ENCODE results near the gene CHGA.

DNA sequence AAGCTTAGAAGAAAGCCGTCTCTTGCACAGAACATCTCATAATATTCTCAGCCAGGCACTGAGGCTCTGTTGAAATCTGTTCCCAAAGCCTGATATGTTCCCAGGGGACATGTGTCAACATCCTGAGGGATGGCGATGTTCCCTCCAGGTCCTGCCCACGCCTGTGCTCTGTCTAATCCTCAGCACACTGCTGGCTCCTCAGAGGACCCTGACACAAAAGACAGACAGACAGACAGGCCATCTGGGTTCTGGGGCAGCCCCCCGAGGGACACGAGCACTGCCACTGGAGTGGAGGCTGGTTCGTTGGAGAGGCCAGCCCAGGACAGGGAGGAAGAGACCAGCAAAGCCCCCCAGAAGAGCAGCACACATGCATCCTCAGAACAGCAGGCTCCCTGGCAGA, 27.8 kb downstream of the CHGA start:
- no peak for TF ChIP-seq POLR2A (IDR thresholded peaks at IDR 0.05)
- TF ChIP-seq, protein P1, sequence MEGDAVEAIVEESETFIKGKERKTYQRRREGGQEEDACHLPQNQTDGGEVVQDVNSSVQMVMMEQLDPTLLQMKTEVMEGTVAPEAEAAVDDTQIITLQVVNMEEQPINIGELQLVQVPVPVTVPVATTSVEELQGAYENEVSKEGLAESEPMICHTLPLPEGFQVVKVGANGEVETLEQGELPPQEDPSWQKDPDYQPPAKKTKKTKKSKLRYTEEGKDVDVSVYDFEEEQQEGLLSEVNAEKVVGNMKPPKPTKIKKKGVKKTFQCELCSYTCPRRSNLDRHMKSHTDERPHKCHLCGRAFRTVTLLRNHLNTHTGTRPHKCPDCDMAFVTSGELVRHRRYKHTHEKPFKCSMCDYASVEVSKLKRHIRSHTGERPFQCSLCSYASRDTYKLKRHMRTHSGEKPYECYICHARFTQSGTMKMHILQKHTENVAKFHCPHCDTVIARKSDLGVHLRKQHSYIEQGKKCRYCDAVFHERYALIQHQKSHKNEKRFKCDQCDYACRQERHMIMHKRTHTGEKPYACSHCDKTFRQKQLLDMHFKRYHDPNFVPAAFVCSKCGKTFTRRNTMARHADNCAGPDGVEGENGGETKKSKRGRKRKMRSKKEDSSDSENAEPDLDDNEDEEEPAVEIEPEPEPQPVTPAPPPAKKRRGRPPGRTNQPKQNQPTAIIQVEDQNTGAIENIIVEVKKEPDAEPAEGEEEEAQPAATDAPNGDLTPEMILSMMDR (IDR thresholded peaks at IDR 0.05) = no peak
- no peak for TF ChIP-seq POLR2AphosphoS5 (IDR thresholded peaks at IDR 0.05)
